Karpas-422 (cell line): Measurements from ENCODE around the gene STMN3. TPM values are rescaled to one million over a fixed set of nuclear protein-coding genes. Genes with fewer than 3 reads are reported as not detected.

ENCODE experiments used
- DNase-seq: peaks from one replicate; pipeline ENCODE4 v3.0.0-alpha.2; 2015
- H2AFZ ChIP-seq: fragments of 200-600 bp; sonication (generic); 2 replicates; pipeline ENCODE4 v1.6.1; 2014; ENCODE audit warnings: antibody characterized with exemption, low read length, mixed read lengths
- H3K27ac ChIP-seq: fragments of 200-600 bp; sonication (generic); 2 replicates; pipeline ENCODE4 v1.5.1; 2014; ENCODE audit warnings: mild to moderate bottlenecking, low read length, moderate library complexity
- H3K27me3 ChIP-seq: fragments of 200-600 bp; sonication (generic); 2 replicates; pipeline ENCODE4 v1.6.1; 2014; ENCODE audit warnings: low read length, mixed read lengths
- H3K36me3 ChIP-seq: fragments of 200-600 bp; sonication (generic); 2 replicates; pipeline ENCODE4 v1.6.1; 2014; ENCODE audit warnings: low read length, mixed read lengths; ENCODE audit not compliant: insufficient read depth
- H3K4me1 ChIP-seq: fragments of 200-600 bp; sonication (generic); 2 replicates; pipeline ENCODE4 v1.6.1; 2014; ENCODE audit warnings: mild to moderate bottlenecking, low read length, mixed read lengths
- H3K4me2 ChIP-seq: fragments of 200-600 bp; sonication (generic); 2 replicates; pipeline ENCODE4 v1.6.1; 2014; ENCODE audit warnings: low read length, low read depth, mild to moderate bottlenecking; ENCODE audit not compliant: poor library complexity, severe bottlenecking
- H3K4me3 ChIP-seq: fragments of 200-600 bp; sonication (generic); 2 replicates; pipeline ENCODE4 v1.5.1; 2014; ENCODE audit warnings: mild to moderate bottlenecking, antibody characterized with exemption, low read length, mixed read lengths
- H3K79me2 ChIP-seq: fragments of 200-600 bp; sonication (generic); 2 replicates; pipeline ENCODE4 v1.6.1; 2014; ENCODE audit warnings: mild to moderate bottlenecking, low read length, mixed read lengths
- H3K9ac ChIP-seq: fragments of 200-600 bp; sonication (generic); 2 replicates; pipeline ENCODE4 v1.6.0; 2014; ENCODE audit warnings: low read length
- H3K9me2 ChIP-seq: fragments of 200-600 bp; sonication (generic), shearing (Covaris generic); replicated peaks from 2 replicates; pipeline ENCODE4 v1.6.0; 2014; ENCODE audit warnings: mild to moderate bottlenecking, low read length, moderate library complexity; ENCODE audit not compliant: insufficient read depth
- H3K9me3 ChIP-seq: fragments of 300-700, 200-600 bp; sonication (generic); 2 replicates; pipeline ENCODE4 v1.6.1; 2014; ENCODE audit warnings: low read length, mixed read lengths
- H4K20me1 ChIP-seq: fragments of 200-600 bp; sonication (generic); 2 replicates; pipeline ENCODE4 v1.6.1; 2014; ENCODE audit warnings: mild to moderate bottlenecking, antibody characterized with exemption, low read length, low read depth; ENCODE audit not compliant: insufficient read depth
- total RNA-seq: library from RNA; depleted of rRNA; stranded (reverse); fragments of >200 nt; shearing (Covaris generic); gene quantifications from 2 replicates; pipeline ENCODE4 v1.2.3, GENCODE V29; 2014; ENCODE audit warnings: low replicate concordance

The STMN3 gene
- total RNA-seq, 1 experiment from 2014 or later = 1.4 TPM

DNA sequence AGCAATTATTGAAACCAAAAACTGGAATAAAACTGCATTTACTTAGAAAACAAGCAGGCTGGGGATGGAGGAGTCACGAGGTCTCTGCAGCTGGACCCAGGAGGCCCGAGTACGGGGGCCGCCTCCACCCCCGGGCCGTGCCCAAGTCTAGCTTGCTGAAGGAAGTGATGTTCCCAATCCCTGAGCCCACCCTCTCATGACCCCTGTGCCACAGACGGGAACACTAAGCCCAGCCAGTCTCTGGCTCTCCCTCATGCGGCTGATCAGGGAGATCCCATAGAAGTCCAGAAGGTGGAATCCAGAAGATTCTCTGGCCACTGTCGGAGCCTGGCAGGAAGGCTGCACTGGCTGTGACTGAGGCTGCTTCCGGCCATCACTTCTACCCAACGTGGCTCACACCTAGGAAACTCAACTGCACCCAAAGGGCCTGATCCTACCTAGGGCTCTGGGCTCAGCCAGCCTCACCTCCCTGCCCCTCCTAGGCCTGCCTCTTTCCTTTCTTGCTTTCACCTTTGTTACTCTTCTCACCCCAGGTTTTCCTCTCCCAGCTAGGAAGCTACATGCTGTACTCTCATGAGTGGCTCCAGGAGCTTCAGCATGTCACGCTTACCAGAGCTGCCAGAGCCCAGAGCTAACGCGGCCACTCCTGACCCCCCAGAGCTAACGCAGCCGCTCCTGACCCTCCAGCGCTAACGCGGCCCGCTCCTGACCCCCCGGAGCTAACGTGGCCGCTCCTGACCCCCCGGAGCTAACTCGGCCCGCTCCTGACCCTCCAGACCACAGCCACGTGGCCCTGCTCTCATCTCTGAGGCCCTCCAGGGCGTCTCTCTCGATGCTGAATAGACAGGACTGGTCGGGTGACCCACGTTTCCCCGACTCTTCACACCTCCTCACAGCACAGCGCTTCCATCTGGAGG lies 54.5 kb downstream of the STMN3 start:
- Histone ChIP-seq H3K4me3 (no peak overlapping the region), H2AFZ (no peak overlapping the region), H3K27ac (no peak overlapping the region), H3K27me3 (no peaks in the 10 kb centered on the region), H4K20me1 (no peaks in the 10 kb centered on the region), H3K9me3 (no peaks in the 10 kb centered on the region), H3K79me2 (no peaks in the 10 kb centered on the region), H3K36me3 (peaks cover 4% of the 10 kb centered on the region; the same call in 1 of the 2 replicates), H3K4me2 (no peak overlapping the region), H3K9me2 (no peaks in the 10 kb centered on the region), H3K9ac (no peak overlapping the region), H3K4me1 (peaks cover 10% of the 10 kb centered on the region)
- DNase-seq = no peak

DNA sequence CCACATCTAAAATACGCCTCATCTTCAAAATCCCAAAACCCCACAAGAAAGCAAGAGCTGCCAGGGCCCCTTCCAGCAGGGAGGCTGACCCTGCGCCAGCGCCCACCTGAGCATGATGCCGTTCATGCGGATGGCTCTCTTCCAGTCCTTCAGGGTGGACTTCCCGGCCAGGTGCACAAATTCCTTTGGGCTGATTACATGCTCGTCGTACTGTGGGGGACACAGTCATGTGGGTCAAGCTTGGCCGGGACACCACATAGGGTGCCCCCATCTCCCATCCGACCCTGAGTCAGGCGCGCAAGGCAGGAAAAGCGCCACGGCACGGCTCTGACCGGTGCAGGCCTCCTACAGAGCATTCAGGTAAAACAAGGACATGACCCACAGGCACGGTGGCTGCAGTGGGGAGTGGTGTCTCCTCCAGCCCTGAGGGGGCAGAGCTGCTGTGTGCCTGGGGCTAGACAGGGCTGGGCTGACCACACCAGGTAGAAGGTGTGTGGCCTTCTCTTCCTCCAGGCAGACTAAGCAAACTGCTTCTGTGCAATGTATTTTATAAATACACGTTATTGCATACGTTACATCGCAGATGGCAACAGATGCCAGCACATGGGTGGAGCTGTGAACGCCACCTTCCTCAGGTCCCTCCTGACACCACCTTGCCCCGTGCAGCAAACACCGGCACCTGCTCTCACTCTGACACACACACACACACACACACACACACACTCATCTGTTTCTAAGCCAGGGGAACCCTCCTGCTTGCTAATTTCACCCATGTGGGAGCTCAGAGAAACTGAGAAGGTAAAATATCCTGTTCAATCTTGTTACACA lies 55.4 kb downstream of the STMN3 start:
- peaks cover 3% of the 10 kb centered on the region; the same call in 1 of the 2 replicates for H3K36me3 ChIP-seq
- H3K9me3 ChIP-seq = no peaks in the 10 kb centered on the region
- H2AFZ ChIP-seq = no peak overlapping the region
- H3K9me2 ChIP-seq = no peaks in the 10 kb centered on the region
- no peak for DNase-seq
- no peak overlapping the region for H3K4me2 ChIP-seq
- no peak overlapping the region for H3K4me3 ChIP-seq
- H3K4me1 ChIP-seq = peaks cover 8% of the 10 kb centered on the region
- no peaks in the 10 kb centered on the region for H4K20me1 ChIP-seq
- no peak overlapping the region for H3K9ac ChIP-seq
- H3K27ac ChIP-seq = no peak overlapping the region
- H3K79me2 ChIP-seq = no peaks in the 10 kb centered on the region
- H3K27me3 ChIP-seq = no peaks in the 10 kb centered on the region

DNA sequence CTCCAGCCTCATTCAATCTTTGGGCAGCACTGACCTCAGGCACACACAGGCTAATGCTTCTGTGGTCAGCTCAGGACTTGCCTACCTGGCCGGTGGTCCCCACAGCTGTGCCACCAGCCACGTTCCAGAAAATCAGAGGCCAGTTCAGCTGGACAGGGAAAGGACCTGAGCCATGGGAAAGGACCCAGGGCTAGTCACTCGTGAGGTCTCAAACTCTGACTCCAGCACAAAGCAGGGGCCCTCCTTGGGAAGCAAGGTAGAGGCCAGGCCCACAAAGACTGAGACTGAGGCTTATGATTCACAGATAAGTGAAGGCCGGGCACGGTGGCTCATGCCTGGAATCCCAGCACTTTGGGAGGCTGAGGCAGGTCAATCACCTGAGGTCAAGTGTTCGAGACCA lies 56.8 kb downstream of the STMN3 start:
- Histone ChIP-seq H3K4me2 (no peak overlapping the region), H3K4me1 (no peaks in the 10 kb centered on the region), H3K4me3 (no peak overlapping the region), H3K9me3 (no peaks in the 10 kb centered on the region), H3K9ac (no peak overlapping the region), H3K9me2 (no peaks in the 10 kb centered on the region), H3K27ac (no peak overlapping the region), H3K36me3 (no peaks in the 10 kb centered on the region; the same call in 1 of the 2 replicates), H4K20me1 (no peaks in the 10 kb centered on the region), H3K79me2 (no peaks in the 10 kb centered on the region), H2AFZ (no peak overlapping the region), H3K27me3 (no peaks in the 10 kb centered on the region)
- no peak for DNase-seq

DNA sequence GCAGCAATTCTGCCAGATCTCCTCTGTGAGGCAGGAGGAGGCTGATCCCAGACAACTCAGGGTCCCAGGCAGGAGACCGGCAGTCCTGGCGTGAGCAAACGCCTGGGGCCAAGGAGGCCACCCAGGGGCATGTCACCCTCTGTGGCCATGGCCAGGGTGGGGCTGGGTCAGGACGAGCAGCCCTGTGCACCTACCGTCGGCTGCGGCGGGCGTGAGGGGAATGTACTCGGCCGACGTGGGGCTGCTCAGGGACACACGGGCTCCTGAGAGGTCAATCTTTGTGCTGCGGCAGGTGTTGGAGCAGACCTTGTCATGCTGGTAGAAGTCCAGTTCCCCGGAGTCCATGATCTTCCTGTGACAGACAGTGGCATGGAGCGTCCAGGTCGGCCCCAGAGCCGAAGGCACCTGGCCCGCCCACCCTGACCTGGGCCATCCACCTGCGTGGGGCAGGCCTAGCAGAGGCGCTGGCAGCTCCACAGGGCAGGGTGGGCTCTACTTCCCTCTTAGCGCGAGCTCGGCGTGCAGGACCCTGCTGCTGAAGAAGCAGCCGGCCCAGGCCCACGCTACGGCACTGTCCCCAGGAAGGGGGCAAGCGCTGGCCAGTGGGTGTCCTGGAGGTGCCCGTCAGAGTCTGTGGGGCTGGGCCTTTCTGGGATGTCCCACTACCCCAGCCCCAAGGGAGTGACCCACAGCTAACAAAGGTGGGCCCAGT lies 57.7 kb downstream of the STMN3 start:
- no peaks in the 10 kb centered on the region for H3K27me3 ChIP-seq
- no peak overlapping the region for H3K4me3 ChIP-seq
- H4K20me1 ChIP-seq = no peaks in the 10 kb centered on the region
- no peak overlapping the region for H3K9ac ChIP-seq
- no peaks in the 10 kb centered on the region for H3K4me1 ChIP-seq
- H2AFZ ChIP-seq = no peak overlapping the region
- H3K4me2 ChIP-seq = no peak overlapping the region
- H3K27ac ChIP-seq = no peak overlapping the region
- H3K36me3 ChIP-seq = no peaks in the 10 kb centered on the region
- DNase-seq = no peak
- H3K9me3 ChIP-seq = no peaks in the 10 kb centered on the region
- no peaks in the 10 kb centered on the region for H3K79me2 ChIP-seq
- no peaks in the 10 kb centered on the region for H3K9me2 ChIP-seq

DNA sequence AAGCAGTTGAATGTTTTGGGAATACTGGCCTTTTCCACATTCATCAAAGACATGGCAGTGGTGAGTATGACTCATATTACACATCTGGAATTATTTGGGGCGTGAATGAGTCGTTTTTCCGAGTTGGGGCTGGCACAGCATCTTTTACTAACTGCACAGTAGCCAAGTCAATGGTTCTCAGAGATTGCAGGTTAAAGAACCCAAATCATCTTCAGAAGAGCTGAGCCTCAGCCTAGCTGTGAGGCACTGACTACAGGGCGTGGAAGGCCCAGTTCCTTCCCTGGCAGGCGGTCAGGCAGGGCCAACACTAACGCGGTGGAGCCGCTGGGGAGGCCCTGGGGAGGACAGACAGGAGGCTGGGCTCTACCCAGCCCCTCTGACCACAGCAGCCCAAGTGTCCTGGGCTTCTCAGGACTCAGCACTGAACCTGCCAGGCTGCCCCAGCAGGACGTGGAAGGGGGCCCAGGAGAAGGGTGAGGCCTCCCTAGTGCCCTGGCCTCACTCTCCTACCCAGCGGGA lies 59.1 kb downstream of the STMN3 start:
- H3K9me2 ChIP-seq = no peaks in the 10 kb centered on the region
- no peak overlapping the region for H3K27ac ChIP-seq
- H2AFZ ChIP-seq = no peak overlapping the region
- H3K36me3 ChIP-seq = no peaks in the 10 kb centered on the region
- H3K4me3 ChIP-seq = no peak overlapping the region
- no peaks in the 10 kb centered on the region for H3K27me3 ChIP-seq
- H3K9me3 ChIP-seq = no peaks in the 10 kb centered on the region
- H3K9ac ChIP-seq = no peak overlapping the region
- DNase-seq = no peak
- no peak overlapping the region for H3K4me2 ChIP-seq
- no peaks in the 10 kb centered on the region for H4K20me1 ChIP-seq
- no peaks in the 10 kb centered on the region for H3K79me2 ChIP-seq
- H3K4me1 ChIP-seq = no peaks in the 10 kb centered on the region

DNA sequence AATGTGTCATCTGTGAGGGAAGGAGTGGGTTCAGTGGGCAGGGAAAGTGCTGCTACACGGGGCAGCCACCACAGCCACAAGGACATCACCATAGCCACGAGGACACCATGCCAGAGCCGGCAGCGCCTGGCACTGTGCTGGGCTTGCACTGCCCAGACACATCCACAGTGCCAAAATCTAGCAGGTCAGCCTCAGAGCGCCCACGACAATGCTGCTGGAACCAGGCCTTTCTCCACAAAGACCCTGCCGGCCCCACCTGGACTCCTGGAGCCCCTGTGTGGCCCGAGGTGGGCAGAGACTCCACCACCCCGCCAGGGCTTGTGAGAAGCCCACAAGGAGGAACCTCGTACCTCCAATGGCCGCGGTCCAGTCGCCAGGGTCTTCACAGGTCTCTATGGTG lies 60.6 kb downstream of the STMN3 start:
- Histone ChIP-seq H3K79me2 (no peaks in the 10 kb centered on the region), H3K4me2 (no peak overlapping the region), H3K4me1 (no peaks in the 10 kb centered on the region), H3K4me3 (no peak overlapping the region), H3K36me3 (no peaks in the 10 kb centered on the region), H3K27me3 (no peaks in the 10 kb centered on the region), H3K9me3 (no peaks in the 10 kb centered on the region), H3K9ac (no peak overlapping the region), H2AFZ (no peak overlapping the region), H3K27ac (no peak overlapping the region), H3K9me2 (no peaks in the 10 kb centered on the region), H4K20me1 (no peaks in the 10 kb centered on the region)
- no peak for DNase-seq

DNA sequence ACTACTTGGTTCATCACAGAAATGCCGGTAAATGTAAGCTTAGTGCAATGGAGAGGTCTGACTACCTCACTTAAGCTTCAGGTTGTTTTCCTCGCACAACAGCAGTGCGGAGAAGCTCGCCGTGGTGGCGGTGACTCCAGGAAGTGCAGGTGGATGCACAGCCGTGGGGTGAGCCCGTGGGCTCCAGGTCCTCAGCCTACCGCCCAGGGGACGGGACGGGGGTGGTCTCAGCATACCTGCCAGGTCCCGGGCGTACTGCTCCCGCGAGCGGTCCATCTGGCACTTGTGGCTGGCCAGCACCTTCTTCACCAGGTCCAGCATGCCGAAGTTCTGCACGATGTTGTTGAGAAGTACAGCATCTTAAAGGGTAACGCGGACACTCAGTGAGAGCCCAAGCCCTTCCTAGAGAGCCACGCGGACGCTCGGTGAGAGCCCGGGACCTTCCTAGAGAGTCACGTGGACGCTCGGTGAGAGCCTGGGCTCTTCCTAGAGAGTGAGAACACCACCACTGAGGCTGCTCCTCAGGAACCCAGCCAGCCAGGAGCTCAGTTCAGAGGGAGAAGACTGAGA lies 61.4 kb downstream of the STMN3 start:
- Histone ChIP-seq H2AFZ (no peak overlapping the region), H3K9me2 (no peaks in the 10 kb centered on the region), H3K9ac (no peak overlapping the region), H4K20me1 (no peaks in the 10 kb centered on the region), H3K4me2 (no peak overlapping the region), H3K79me2 (no peaks in the 10 kb centered on the region), H3K9me3 (no peaks in the 10 kb centered on the region), H3K4me1 (no peaks in the 10 kb centered on the region), H3K27me3 (no peaks in the 10 kb centered on the region), H3K27ac (no peak overlapping the region), H3K36me3 (no peaks in the 10 kb centered on the region), H3K4me3 (no peak overlapping the region)
- DNase-seq = no peak
